Activated CD8-positive, alpha-beta memory T cell treated with anti-CD3 and anti-CD28 coated beads, Interleukin-2, amount 50 U/mL, for 24 hours (primary cell): ENCODE data around the gene ARL8B.

Experiments used
- DNase-seq: peaks from one replicate; pipeline ENCODE4 v3.0.0-alpha.2; 2020; ENCODE audit errors: extremely low read depth

The ARL8B gene

GRCh38 chr3:5187156-5187919 is 65.2 kb downstream of the ARL8B start, which contains the start of gene EDEM1:
Gene EDEM1 (plus strand): TSS chr3:5187707. CDS start chr3:5187806, 99 bp downstream.
- peak; percentile 81 for DNase-seq

- DNase-seq = no peak
Measured at GRCh38 chr3:5187920-5188418, 65.9 kb downstream of the ARL8B start.

GRCh38 chr3:5188419-5189221 is 66.5 kb downstream of the ARL8B start:
- DNase-seq = no peak

- no peak for DNase-seq
Measured at GRCh38 chr3:5190147-5190791, 68.2 kb downstream of the ARL8B start.

GRCh38 chr3:5191555-5192304 is 69.6 kb downstream of the ARL8B start:
- no peak for DNase-seq

GRCh38 chr3:5192571-5193365 is 70.7 kb downstream of the ARL8B start:
- no peak for DNase-seq

- DNase-seq = no peak
Measured at GRCh38 chr3:5194341-5194740, 72.2 kb downstream of the ARL8B start.

GRCh38 chr3:5194801-5195509 is 72.9 kb downstream of the ARL8B start:
- no peak for DNase-seq

- DNase-seq = no peak
Measured at GRCh38 chr3:5195605-5196004, 73.5 kb downstream of the ARL8B start.

GRCh38 chr3:5197022-5197421 is 74.9 kb downstream of the ARL8B start:
- no peak for DNase-seq

GRCh38 chr3:5197470-5198312 is 75.6 kb downstream of the ARL8B start:
- no peak for DNase-seq

- no peak for DNase-seq
Measured at GRCh38 chr3:5198313-5198677, 76.2 kb downstream of the ARL8B start.

- DNase-seq = no peak
Measured at GRCh38 chr3:5198986-5199731, 77.1 kb downstream of the ARL8B start.

GRCh38 chr3:5201536-5201935 is 79.4 kb downstream of the ARL8B start:
- DNase-seq = no peak

- no peak for DNase-seq
Measured at GRCh38 chr3:5202222-5202621, 80.1 kb downstream of the ARL8B start.

GRCh38 chr3:5205165-5205941 is 83.3 kb downstream of the ARL8B start:
- DNase-seq = no peak

GRCh38 chr3:5210926-5211325 is 88.8 kb downstream of the ARL8B start:
- no peak for DNase-seq
